Measurements from ENCODE around the gene PEX13.
"Not testable (repeated sequence)": the region's sequence is repeated elsewhere in the genome, so short reads cannot be mapped to it uniquely, and the experiment has no call there.

The PEX13 gene

DNA sequence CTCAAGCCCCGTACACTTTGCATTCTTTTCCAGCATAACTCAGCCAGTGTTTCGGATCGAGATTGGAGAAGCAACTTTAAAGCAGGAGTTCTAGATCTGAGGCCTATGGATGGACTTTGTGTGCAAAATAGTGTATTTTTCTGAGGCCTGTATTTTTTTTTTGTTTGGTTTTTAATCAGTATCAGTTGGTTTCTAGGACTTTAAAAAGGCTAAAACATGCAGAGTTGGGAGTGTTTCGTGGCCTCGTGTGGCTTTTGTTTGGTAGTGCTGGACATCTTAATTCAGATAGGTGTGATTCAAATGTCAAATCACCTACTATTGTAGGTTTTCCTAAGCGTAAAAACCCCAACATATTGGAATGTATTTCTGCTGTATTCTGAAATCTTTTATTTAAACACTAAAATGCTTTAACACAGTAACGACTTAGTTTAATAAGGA is 817 bp downstream of the PEX13 start:
- DNase-seq (ENCODE audit: low read depth, low spot score), result no peak
- no peaks in the 10 kb centered on the region; the same call in 1 of the 2 replicates for H3K9me3 ChIP-seq (ENCODE audit: insufficient read depth, low read length)
- TF ChIP-seq ZNF274 (IDR thresholded peaks at IDR 0.05; ENCODE audit: low read depth, low read length) (no peak), YY1 (IDR thresholded peaks at IDR 0.05; ENCODE audit: insufficient read depth, insufficient read length) (no peak), SUZ12 (IDR thresholded peaks at IDR 0.05; ENCODE audit: extremely low read depth, insufficient read depth, insufficient read length) (no peak)
- peak overlapping the region; percentile 82 for H3K4me3 ChIP-seq (ENCODE audit: insufficient read length, low read depth)
- no peaks in the 10 kb centered on the region for H3K27me3 ChIP-seq (ENCODE audit: insufficient read depth, insufficient read length)
- peaks cover 12% of the 10 kb centered on the region for H3K36me3 ChIP-seq (ENCODE audit: insufficient read depth, insufficient read length, low read length)
- peak overlapping the region; percentile 79 for H3K9ac ChIP-seq (ENCODE audit: insufficient read length, low read depth)
- H3K4me1 ChIP-seq (ENCODE audit: insufficient read depth, insufficient read length), result no peaks in the 10 kb centered on the region

- Histone ChIP-seq H3K9ac (ENCODE audit: insufficient read length, low read depth) (peak overlapping the region; percentile 79), H3K27me3 (ENCODE audit: insufficient read depth, insufficient read length) (no peaks in the 10 kb centered on the region), H3K4me1 (ENCODE audit: insufficient read depth, insufficient read length) (no peaks in the 10 kb centered on the region), H3K9me3 (ENCODE audit: insufficient read depth, low read length) (no peaks in the 10 kb centered on the region; the same call in 1 of the 2 replicates), H3K4me3 (ENCODE audit: insufficient read length, low read depth) (peak overlapping the region; percentile 82), H3K36me3 (ENCODE audit: insufficient read depth, insufficient read length, low read length) (peaks cover 14% of the 10 kb centered on the region)
- TF ChIP-seq YY1 (IDR thresholded peaks at IDR 0.05; ENCODE audit: insufficient read depth, insufficient read length) (no peak), ZNF274 (IDR thresholded peaks at IDR 0.05; ENCODE audit: low read depth, low read length) (no peak), SUZ12 (IDR thresholded peaks at IDR 0.05; ENCODE audit: extremely low read depth, insufficient read depth, insufficient read length) (no peak)
- no peak for DNase-seq (ENCODE audit: low read depth, low spot score)
Measured at GRCh38 chr2:61018798-61019197, 1.3 kb downstream of the PEX13 start.

DNA sequence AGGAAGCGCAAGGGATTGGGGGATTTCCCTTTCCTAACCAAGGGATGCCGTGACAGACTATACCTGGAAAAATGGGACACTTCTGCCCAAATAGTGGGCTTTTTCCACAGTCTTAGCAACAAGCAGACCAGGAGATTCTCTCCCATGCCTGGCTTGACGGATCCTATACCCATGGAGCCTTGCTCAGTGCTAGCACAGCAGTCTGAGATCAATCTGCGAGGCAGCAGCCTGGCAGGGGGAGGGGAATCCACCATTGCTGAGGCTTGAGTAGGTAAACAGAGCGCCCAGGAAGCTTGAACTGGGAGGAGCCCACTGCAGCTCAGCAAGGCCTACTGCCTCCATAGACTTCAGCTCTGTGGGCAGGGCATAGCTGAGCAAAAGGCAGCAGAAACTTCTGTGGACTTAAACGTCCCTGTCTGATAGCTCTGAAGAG is 3.7 kb downstream of the PEX13 start:
- DNase-seq (ENCODE audit: low read depth, low spot score), result no peak

DNA sequence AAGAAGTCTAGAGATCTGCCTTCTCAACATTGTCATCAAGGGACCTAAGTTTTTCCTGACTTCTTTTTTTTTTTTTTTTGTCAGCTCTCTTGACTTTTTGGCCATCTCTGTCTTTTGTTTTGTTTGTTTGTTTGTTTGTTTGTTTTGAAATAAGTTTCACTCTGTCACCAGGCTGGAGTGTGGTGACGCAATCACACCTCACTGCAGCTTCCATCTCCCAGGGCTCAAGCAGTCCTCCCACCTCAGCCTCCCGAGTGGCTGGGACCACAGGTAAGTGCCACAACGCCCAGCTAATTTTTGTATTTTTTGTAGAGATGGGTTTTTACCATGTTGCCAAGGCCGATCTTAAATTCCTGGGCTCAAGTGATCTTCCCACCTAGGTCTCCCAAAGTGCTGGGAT is 6.2 kb downstream of the PEX13 start:
- DNase-seq (ENCODE audit: low read depth, low spot score), result no peak

More for the DNA sequence above, 3.7 kb downstream of the PEX13 start:
- peaks cover 17% of the 10 kb centered on the region for H3K36me3 ChIP-seq (ENCODE audit: insufficient read depth, insufficient read length, low read length)
- no peak overlapping the region for H3K9ac ChIP-seq (ENCODE audit: insufficient read length, low read depth)
- TF ChIP-seq YY1 (IDR thresholded peaks at IDR 0.05; ENCODE audit: insufficient read depth, insufficient read length) (no peak), SUZ12 (IDR thresholded peaks at IDR 0.05; ENCODE audit: extremely low read depth, insufficient read depth, insufficient read length) (no peak), ZNF274 (IDR thresholded peaks at IDR 0.05; ENCODE audit: low read depth, low read length) (no peak)
- no peaks in the 10 kb centered on the region; the same call in 1 of the 2 replicates for H3K9me3 ChIP-seq (ENCODE audit: insufficient read depth, low read length)
- no peak overlapping the region for H3K4me3 ChIP-seq (ENCODE audit: insufficient read length, low read depth)
- no peaks in the 10 kb centered on the region for H3K4me1 ChIP-seq (ENCODE audit: insufficient read depth, insufficient read length)
- H3K27me3 ChIP-seq (ENCODE audit: insufficient read depth, insufficient read length), result no peaks in the 10 kb centered on the region

DNA sequence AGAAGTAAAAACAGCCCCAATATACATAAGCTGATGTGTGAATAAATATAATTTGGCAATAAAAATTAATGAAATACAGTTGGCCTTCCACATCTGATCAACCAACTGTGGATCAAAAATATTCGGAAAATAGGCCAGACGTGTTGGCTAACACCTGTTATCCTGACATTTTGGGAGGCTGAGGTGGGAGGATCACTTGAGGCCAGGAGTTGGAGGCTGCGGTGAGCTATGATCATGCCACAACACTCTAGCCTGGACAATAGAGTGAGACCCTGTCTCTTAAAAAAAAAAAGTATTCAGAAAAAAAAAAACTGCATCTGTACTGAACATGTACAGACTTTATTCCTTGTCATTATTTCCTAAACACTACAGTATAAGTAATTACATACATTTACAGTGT is 12.0 kb downstream of the PEX13 start:
- no peaks in the 10 kb centered on the region for H3K27me3 ChIP-seq (ENCODE audit: insufficient read depth, insufficient read length)
- H3K4me1 ChIP-seq (ENCODE audit: insufficient read depth, insufficient read length), result no peaks in the 10 kb centered on the region
- no peak for DNase-seq (ENCODE audit: low read depth, low spot score)
- H3K4me3 ChIP-seq (ENCODE audit: insufficient read length, low read depth), result no peak overlapping the region
- no peaks in the 10 kb centered on the region for H3K9me3 ChIP-seq (ENCODE audit: insufficient read depth, low read length)
- H3K36me3 ChIP-seq (ENCODE audit: insufficient read depth, insufficient read length, low read length), result peaks cover 23% of the 10 kb centered on the region
- TF ChIP-seq ZNF274 (IDR thresholded peaks at IDR 0.05; ENCODE audit: low read depth, low read length) (no peak), YY1 (IDR thresholded peaks at IDR 0.05; ENCODE audit: insufficient read depth, insufficient read length) (no peak), SUZ12 (IDR thresholded peaks at IDR 0.05; ENCODE audit: extremely low read depth, insufficient read depth, insufficient read length) (no peak)
- no peak overlapping the region for H3K9ac ChIP-seq (ENCODE audit: insufficient read length, low read depth)

More for the DNA sequence above, 6.2 kb downstream of the PEX13 start:
- TF ChIP-seq ZNF274 (IDR thresholded peaks at IDR 0.05; ENCODE audit: low read depth, low read length) (no peak), SUZ12 (IDR thresholded peaks at IDR 0.05; ENCODE audit: extremely low read depth, insufficient read depth, insufficient read length) (no peak), YY1 (IDR thresholded peaks at IDR 0.05; ENCODE audit: insufficient read depth, insufficient read length) (no peak)
- Histone ChIP-seq H3K4me3 (ENCODE audit: insufficient read length, low read depth) (no peak overlapping the region), H3K27me3 (ENCODE audit: insufficient read depth, insufficient read length) (no peaks in the 10 kb centered on the region), H3K36me3 (ENCODE audit: insufficient read depth, insufficient read length, low read length) (peaks cover 17% of the 10 kb centered on the region), H3K9ac (ENCODE audit: insufficient read length, low read depth) (no peak overlapping the region), H3K4me1 (ENCODE audit: insufficient read depth, insufficient read length) (no peaks in the 10 kb centered on the region), H3K9me3 (ENCODE audit: insufficient read depth, low read length) (no peaks in the 10 kb centered on the region; the same call in 1 of the 2 replicates)

GRCh38 chr2:61034592-61034991 is 17.1 kb downstream of the PEX13 start:
- H3K4me1 ChIP-seq (ENCODE audit: insufficient read depth, insufficient read length); DNase-seq (ENCODE audit: low read depth, low spot score); H3K27me3 ChIP-seq (ENCODE audit: insufficient read depth, insufficient read length); H3K9me3 ChIP-seq (ENCODE audit: insufficient read depth, low read length); H3K9ac ChIP-seq (ENCODE audit: insufficient read length, low read depth); H3K4me3 ChIP-seq (ENCODE audit: insufficient read length, low read depth): not testable (repeated sequence)
- peaks cover 27% of the 10 kb centered on the region for H3K36me3 ChIP-seq (ENCODE audit: insufficient read depth, insufficient read length, low read length)

DNA sequence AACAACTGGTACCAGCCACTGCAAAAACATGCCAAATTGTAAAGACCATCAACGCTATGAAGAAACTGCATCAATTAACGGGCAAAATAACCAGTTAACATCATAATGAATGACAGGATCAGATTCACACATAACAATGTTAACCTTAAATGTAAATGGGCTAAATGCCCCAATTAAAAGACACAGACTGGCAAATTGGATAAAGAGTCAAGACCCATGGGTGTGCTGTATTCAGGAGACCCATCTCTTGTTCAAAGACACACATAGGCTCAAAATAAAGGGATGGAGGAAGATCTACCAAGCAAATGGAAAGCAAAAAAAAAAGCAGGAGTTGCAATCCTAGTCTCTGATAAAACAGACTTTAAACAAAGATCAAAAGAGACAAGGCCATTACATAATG is 19.1 kb downstream of the PEX13 start:
- H3K4me1 ChIP-seq (ENCODE audit: insufficient read depth, insufficient read length); H3K27me3 ChIP-seq (ENCODE audit: insufficient read depth, insufficient read length); H3K9ac ChIP-seq (ENCODE audit: insufficient read length, low read depth); DNase-seq (ENCODE audit: low read depth, low spot score); H3K4me3 ChIP-seq (ENCODE audit: insufficient read length, low read depth); H3K9me3 ChIP-seq (ENCODE audit: insufficient read depth, low read length): not testable (repeated sequence)
- peaks cover 23% of the 10 kb centered on the region for H3K36me3 ChIP-seq (ENCODE audit: insufficient read depth, insufficient read length, low read length)

DNA sequence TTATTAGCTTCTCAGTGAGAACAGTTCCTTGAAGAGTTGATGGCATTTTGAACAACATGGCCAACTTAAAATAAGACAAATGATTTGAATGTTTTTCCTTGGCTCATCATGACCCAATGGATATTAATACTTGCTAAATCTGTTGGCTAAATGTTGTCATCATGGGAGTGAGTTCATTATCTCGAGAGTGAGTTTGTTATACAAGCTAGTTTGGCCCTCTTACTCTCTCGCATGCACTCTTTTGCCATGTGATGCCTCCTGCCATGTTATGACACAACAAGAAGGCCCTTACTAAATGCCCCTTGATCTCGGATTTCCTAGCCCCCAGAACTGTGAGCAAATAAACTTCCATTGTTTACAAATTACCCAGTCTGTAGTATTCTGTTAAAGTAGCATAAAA is 25.3 kb downstream of the PEX13 start:
- Histone ChIP-seq H3K27me3 (ENCODE audit: insufficient read depth, insufficient read length) (no peaks in the 10 kb centered on the region), H3K9ac (ENCODE audit: insufficient read length, low read depth) (no peak overlapping the region), H3K9me3 (ENCODE audit: insufficient read depth, low read length) (no peaks in the 10 kb centered on the region), H3K4me3 (ENCODE audit: insufficient read length, low read depth) (no peak overlapping the region), H3K36me3 (ENCODE audit: insufficient read depth, insufficient read length, low read length) (peaks cover 11% of the 10 kb centered on the region), H3K4me1 (ENCODE audit: insufficient read depth, insufficient read length) (no peaks in the 10 kb centered on the region)
- no peak for DNase-seq (ENCODE audit: low read depth, low spot score)
- no peak for TF ChIP-seq ZNF274 (IDR thresholded peaks at IDR 0.05; ENCODE audit: low read depth, low read length)
- TF ChIP-seq SUZ12 (IDR thresholded peaks at IDR 0.05; ENCODE audit: extremely low read depth, insufficient read depth, insufficient read length), result no peak
- no peak for TF ChIP-seq YY1 (IDR thresholded peaks at IDR 0.05; ENCODE audit: insufficient read depth, insufficient read length)

Measured in NT2/D1 (cell line).